Neuronal stem cell (in vitro differentiated cells): ENCODE measurements around the gene CACNA1C.

Source experiments
- DNase-seq: peaks from one replicate; pipeline ENCODE4 v3.0.0-alpha.2; 2013; ENCODE audit warnings: low spot score
- H2AFZ ChIP-seq: one replicate; pipeline ENCODE4 v1.6.1; 2013; ENCODE audit warnings: mild to moderate bottlenecking, low read length, inconsistent platforms
- H2AK5ac ChIP-seq: 2 replicates; pipeline ENCODE4 v1.6.1; 2013; ENCODE audit warnings: low read depth, mild to moderate bottlenecking, inconsistent platforms, low read length, moderate library complexity, mixed read lengths
- H2BK120ac ChIP-seq: 2 replicates; pipeline ENCODE4 v1.6.1; 2013; ENCODE audit warnings: low read depth, mild to moderate bottlenecking, inconsistent platforms, low read length, moderate library complexity, mixed read lengths
- H2BK12ac ChIP-seq: one replicate; pipeline ENCODE4 v1.6.1; 2013; ENCODE audit warnings: low read length, inconsistent platforms
- H2BK15ac ChIP-seq: 2 replicates; pipeline ENCODE4 v1.6.1; 2013; ENCODE audit warnings: mild to moderate bottlenecking, low read length, inconsistent platforms, mixed read lengths
- H2BK5ac ChIP-seq: one replicate; pipeline ENCODE4 v1.6.1; 2013; ENCODE audit warnings: inconsistent platforms, mild to moderate bottlenecking, low read length, moderate library complexity
- H3K14ac ChIP-seq: one replicate; pipeline ENCODE4 v1.6.1; 2013; ENCODE audit warnings: low read length, inconsistent platforms
- H3K18ac ChIP-seq: 2 replicates; pipeline ENCODE4 v1.6.1; 2013; ENCODE audit warnings: low read length, inconsistent platforms
- H3K23ac ChIP-seq: 2 replicates; pipeline ENCODE4 v1.6.1; 2013; ENCODE audit warnings: low read depth, mild to moderate bottlenecking, mixed read lengths, low read length, inconsistent platforms; ENCODE audit not compliant: poor library complexity
- H3K27ac ChIP-seq: replicated peaks from 3 replicates; pipeline ENCODE4 v1.5.1; 2013; ENCODE audit warnings: low read length, inconsistent platforms
- H3K27me3 ChIP-seq, 3 experiments: 2 replicates each; pipeline ENCODE4 v1.6.1; 2013; ENCODE audit warnings: low read length in 3 of 3, mild to moderate bottlenecking in 2 of 3, inconsistent platforms in 1 of 3, low read depth in 1 of 3, mixed read lengths in 1 of 3, moderate library complexity in 1 of 3; ENCODE audit not compliant: control insufficient read depth in 3 of 3, insufficient read depth in 3 of 3
- H3K36me3 ChIP-seq, 2 donors: replicated peaks in 1 of 2; 2 replicates each; pipeline ENCODE4 v1.6.1; 2013; ENCODE audit warnings: low read length in 2 of 2; ENCODE audit not compliant: control insufficient read depth in 2 of 2, insufficient read depth in 2 of 2
- H3K4ac ChIP-seq: 2 replicates; pipeline ENCODE4 v1.6.1; 2013; ENCODE audit warnings: inconsistent platforms, mild to moderate bottlenecking, low read length, moderate library complexity
- H3K4me1 ChIP-seq, 2 donors: 1 replicate in 1 of 2; 2 replicates in 1 of 2; pipeline ENCODE4 v1.6.1; 2013; ENCODE audit warnings: low read length in 2 of 2, low read depth in 1 of 2; ENCODE audit not compliant: control insufficient read depth in 2 of 2, insufficient read depth in 1 of 2
- H3K4me2 ChIP-seq: one replicate; pipeline ENCODE4 v1.6.1; 2013; ENCODE audit warnings: mild to moderate bottlenecking, low read length, inconsistent platforms; ENCODE audit not compliant: insufficient read depth, poor library complexity, severe bottlenecking
- H3K4me3 ChIP-seq, 2 donors: 2 replicates each; pipeline ENCODE4 v1.5.1; 2013; ENCODE audit warnings: low read length in 2 of 2, mild to moderate bottlenecking in 2 of 2, inconsistent platforms in 1 of 2, moderate library complexity in 1 of 2
- H3K79me1 ChIP-seq: one replicate; pipeline ENCODE4 v1.6.1; 2013; ENCODE audit warnings: low read depth, mild to moderate bottlenecking, inconsistent platforms, low read length, moderate library complexity
- H3K9ac ChIP-seq: one replicate; pipeline ENCODE4 v1.6.1; 2013; ENCODE audit warnings: mild to moderate bottlenecking, low read depth, low read length, inconsistent platforms; ENCODE audit not compliant: poor library complexity
- H3K9me3 ChIP-seq, 2 donors: replicated peaks in 1 of 2; 2 replicates each; pipeline versions ENCODE3 to v1.6.1; 2013; ENCODE audit warnings: low read length in 2 of 2, mild to moderate bottlenecking in 2 of 2, inconsistent platforms in 1 of 2, low read depth in 1 of 2, mixed read lengths in 1 of 2, moderate library complexity in 1 of 2; ENCODE audit not compliant: control insufficient read depth in 2 of 2, insufficient read depth in 1 of 2
- H4K8ac ChIP-seq: one replicate; pipeline ENCODE4 v1.6.1; 2013; ENCODE audit warnings: low read depth, mild to moderate bottlenecking, inconsistent platforms, low read length, moderate library complexity
- H4K91ac ChIP-seq: one replicate; pipeline ENCODE4 v1.6.1; 2013; ENCODE audit warnings: low read length, low read depth, mild to moderate bottlenecking, inconsistent platforms; ENCODE audit not compliant: poor library complexity
- WGBS, 2 donors: extraction: QIAGEN DNeasy Blood & Tissue Kit; methylation state at CpG; one replicate each; pipeline ENCODE4 v1.1.7; 2013; ENCODE audit warnings: missing lambda C conversion rate in 2 of 2, mixed read lengths in 1 of 2; ENCODE audit not compliant: insufficient read length in 2 of 2, insufficient replicate concordance in 1 of 2; ENCODE audit errors: extremely low coverage in 2 of 2; 5-methylcytosine and 5-hydroxymethylcytosine counted together

Gene CACNA1C

DNA sequence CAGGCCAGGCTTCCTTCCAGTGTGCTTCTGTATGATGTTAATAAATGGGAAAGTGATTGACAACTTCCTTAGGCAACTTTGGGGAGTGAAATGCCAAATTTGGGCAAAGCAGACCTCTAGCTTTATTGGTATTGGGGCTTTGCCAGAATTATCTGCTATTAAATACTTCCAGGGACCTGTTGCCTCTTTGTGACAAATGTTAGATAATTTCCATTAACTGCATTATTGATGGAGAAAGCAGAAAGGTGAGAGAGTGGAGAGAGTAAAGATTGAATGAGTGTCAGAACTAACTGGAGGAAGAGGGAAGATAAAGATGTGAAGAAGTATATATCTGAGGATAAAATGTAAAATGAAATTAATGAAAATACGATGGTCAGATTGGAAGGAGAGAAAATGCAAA, 94.5 kb downstream of the CACNA1C start:
- 100% methylated on average over 1 of the region's 1 CpG for WGBS, 2 donors

DNA sequence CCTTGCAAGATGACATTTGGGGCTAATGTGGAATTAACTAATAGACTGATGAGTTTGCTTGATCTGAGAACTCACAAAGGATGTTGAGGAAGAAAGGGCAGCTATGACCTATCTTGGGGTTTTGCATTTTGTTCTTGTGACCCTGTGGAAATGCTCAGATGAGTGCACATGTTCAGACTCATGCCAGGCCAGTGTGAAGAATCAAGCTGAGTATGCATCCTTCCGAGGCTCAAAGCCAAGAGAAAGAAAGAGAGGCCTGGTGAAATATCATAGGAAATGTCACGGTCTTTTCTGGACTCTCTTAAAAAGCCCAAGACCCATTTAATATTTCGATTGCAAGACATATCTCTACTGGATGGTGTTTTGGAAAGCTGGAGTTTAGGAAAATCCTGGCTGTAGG, 96.3 kb downstream of the CACNA1C start:
- no peak overlapping the region for H3K23ac ChIP-seq
- H2AK5ac ChIP-seq: no peak overlapping the region
- H2AFZ ChIP-seq: no peak overlapping the region
- H4K8ac ChIP-seq: no peak overlapping the region
- H2BK12ac ChIP-seq: no peak overlapping the region
- no peak overlapping the region for H3K27ac ChIP-seq
- H2BK120ac ChIP-seq: no peak overlapping the region
- H2BK5ac ChIP-seq: no peak overlapping the region
- no peak overlapping the region for H3K18ac ChIP-seq
- H3K36me3 ChIP-seq: no peaks in the 10 kb centered on the region
- no peak overlapping the region for H3K9ac ChIP-seq
- no peak overlapping the region for H4K91ac ChIP-seq
- H3K14ac ChIP-seq: no peak overlapping the region
- no peak overlapping the region for H3K4me3 ChIP-seq
- H3K4ac ChIP-seq: no peak overlapping the region
- no peaks in the 10 kb centered on the region for H3K9me3 ChIP-seq
- H2BK15ac ChIP-seq: no peak overlapping the region
- WGBS, 2 donors: no CpG with 5 or more reads among the region's 3 CpGs
- H3K79me1 ChIP-seq: no peaks in the 10 kb centered on the region
- H3K4me2 ChIP-seq: no peak overlapping the region
- peaks cover 0 to 6% of the 10 kb centered on the region in 2 donors for H3K4me1 ChIP-seq
- peaks cover 0 to 8% (median 0%) of the 10 kb centered on the region in 3 experiments for H3K27me3 ChIP-seq
- DNase-seq: no peak

More for the DNA sequence above, 94.5 kb downstream of the CACNA1C start:
- Histone ChIP-seq H2BK5ac (no peak overlapping the region), H4K8ac (no peak overlapping the region), H3K4ac (no peak overlapping the region), H2AK5ac (no peak overlapping the region), H3K14ac (no peak overlapping the region), H3K27ac (no peak overlapping the region), H4K91ac (no peak overlapping the region), H3K4me2 (no peak overlapping the region), H3K4me3 (no peak overlapping the region), H3K9me3 (no peaks in the 10 kb centered on the region), H3K4me1 (no peaks in the 10 kb centered on the region), H3K18ac (no peak overlapping the region), H2BK120ac (no peak overlapping the region), H2AFZ (no peak overlapping the region), H3K79me1 (no peaks in the 10 kb centered on the region), H2BK12ac (no peak overlapping the region), H3K9ac (no peak overlapping the region), H3K23ac (no peak overlapping the region), H3K27me3 (peaks cover 0 to 8% (median 0%) of the 10 kb centered on the region in 3 experiments), H3K36me3 (no peaks in the 10 kb centered on the region), H2BK15ac (no peak overlapping the region)
- DNase-seq: no peak

DNA sequence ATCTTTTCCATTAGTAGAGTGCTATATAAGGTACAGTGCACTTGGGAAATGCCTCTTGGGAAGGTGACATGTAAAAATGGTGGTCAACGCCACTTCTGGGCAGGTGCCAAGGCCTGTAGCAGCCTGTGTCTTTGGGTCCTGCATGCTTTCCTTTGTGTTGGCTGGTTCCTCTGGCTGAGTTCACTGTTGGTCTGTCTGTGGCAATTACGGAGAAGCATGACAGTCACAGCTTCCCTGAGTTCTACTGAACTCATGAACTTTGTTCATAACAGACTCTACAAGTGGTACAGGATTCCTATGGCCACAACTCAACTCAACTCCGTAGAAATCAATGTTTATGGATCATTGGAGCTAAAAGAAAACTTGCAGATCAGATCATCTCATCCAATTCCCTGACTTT, 98.0 kb downstream of the CACNA1C start:
- no peaks in the 10 kb centered on the region for H3K36me3 ChIP-seq
- no peak for DNase-seq
- H3K9me3 ChIP-seq: no peaks in the 10 kb centered on the region
- H3K79me1 ChIP-seq: no peaks in the 10 kb centered on the region
- H3K4me3 ChIP-seq: no peak overlapping the region
- H3K4ac ChIP-seq: no peak overlapping the region
- peaks cover 0 to 4% (median 0%) of the 10 kb centered on the region in 3 experiments for H3K27me3 ChIP-seq
- H3K4me2 ChIP-seq: no peak overlapping the region
- no peak overlapping the region for H3K23ac ChIP-seq
- no peak overlapping the region for H3K27ac ChIP-seq
- no peak overlapping the region for H3K14ac ChIP-seq
- no peak overlapping the region for H4K8ac ChIP-seq
- no peak overlapping the region for H3K9ac ChIP-seq
- H2BK120ac ChIP-seq: no peak overlapping the region
- no peak overlapping the region for H4K91ac ChIP-seq
- no peak overlapping the region for H2BK15ac ChIP-seq
- WGBS, 2 donors: no CpG with 5 or more reads among the region's 3 CpGs
- no peak overlapping the region for H2AK5ac ChIP-seq
- H2BK5ac ChIP-seq: no peak overlapping the region
- no peak overlapping the region for H2AFZ ChIP-seq
- peaks cover 0 to 18% of the 10 kb centered on the region in 2 donors for H3K4me1 ChIP-seq
- H3K18ac ChIP-seq: no peak overlapping the region
- H2BK12ac ChIP-seq: no peak overlapping the region

DNA sequence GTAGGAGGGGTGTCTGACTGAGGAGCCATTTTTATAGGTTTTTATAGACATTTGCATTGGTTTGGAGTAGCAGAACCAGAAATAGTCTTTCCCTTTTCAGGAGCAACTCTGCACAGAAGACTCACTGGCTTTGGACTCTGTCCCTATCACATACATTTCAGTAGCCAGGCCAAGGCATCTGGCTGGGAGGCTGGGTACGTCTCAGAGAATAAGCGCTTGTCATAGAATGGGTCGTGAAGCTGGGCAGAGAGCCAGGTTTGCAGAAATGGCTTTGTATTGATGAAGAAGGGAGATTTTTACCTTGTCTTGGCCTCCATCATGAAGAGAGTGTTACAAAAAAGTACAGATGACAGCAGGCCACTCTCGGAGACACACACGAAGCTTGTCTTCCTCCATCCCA, 98.6 kb downstream of the CACNA1C start:
- Histone ChIP-seq H2AFZ (no peak overlapping the region), H3K4me2 (no peak overlapping the region), H3K36me3 (no peaks in the 10 kb centered on the region), H3K9me3 (no peaks in the 10 kb centered on the region), H4K8ac (no peak overlapping the region), H3K4me3 (no peak overlapping the region), H3K14ac (no peak overlapping the region), H3K4ac (no peak overlapping the region), H2BK15ac (no peak overlapping the region), H3K18ac (no peak overlapping the region), H3K27me3 (peaks cover 0 to 4% (median 0%) of the 10 kb centered on the region in 3 experiments), H2AK5ac (no peak overlapping the region), H2BK5ac (no peak overlapping the region), H3K23ac (no peak overlapping the region), H3K27ac (no peak overlapping the region), H4K91ac (no peak overlapping the region), H2BK120ac (no peak overlapping the region), H3K9ac (no peak overlapping the region), H2BK12ac (no peak overlapping the region), H3K4me1 (peaks cover 0 to 18% of the 10 kb centered on the region in 2 donors), H3K79me1 (no peaks in the 10 kb centered on the region)
- WGBS, 2 donors: no CpG with 5 or more reads among the region's 5 CpGs
- DNase-seq: no peak
